ENCODE measurements around the gene ADD3. TPM values are rescaled to one million over a fixed set of nuclear protein-coding genes. Genes with fewer than 3 reads are reported as not detected.

Gene ADD3
- total and polyA plus RNA-seq, 2 experiments from 2014 or later: 96.9 to 114 TPM

DNA sequence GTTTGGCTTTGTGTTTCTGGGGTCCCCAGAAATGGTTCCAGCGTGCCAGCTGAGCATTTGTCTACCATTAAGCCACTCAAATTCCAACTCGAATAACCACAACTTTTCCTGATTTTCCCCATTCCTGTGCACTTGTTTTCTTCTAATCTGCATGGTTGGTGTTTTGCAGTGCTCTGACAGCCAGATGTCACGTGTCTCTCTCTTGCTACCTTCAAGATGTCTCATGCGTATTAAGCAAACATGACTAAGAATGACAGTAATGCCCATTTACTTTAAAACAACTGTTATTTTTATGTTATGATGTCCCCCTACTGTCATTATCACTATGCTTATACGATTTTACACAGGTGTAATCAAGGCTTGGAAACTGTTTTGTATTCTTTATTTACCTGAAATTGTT lies 164.4 kb downstream of the ADD3 start:
- peaks cover 32% of the 10 kb centered on the region for H3K4me1 ChIP-seq (ENCODE audit: low read depth)
- H3K27ac ChIP-seq: no peak overlapping the region
- no peaks in the 10 kb centered on the region for H3K36me3 ChIP-seq
- TF ChIP-seq, protein P1, sequence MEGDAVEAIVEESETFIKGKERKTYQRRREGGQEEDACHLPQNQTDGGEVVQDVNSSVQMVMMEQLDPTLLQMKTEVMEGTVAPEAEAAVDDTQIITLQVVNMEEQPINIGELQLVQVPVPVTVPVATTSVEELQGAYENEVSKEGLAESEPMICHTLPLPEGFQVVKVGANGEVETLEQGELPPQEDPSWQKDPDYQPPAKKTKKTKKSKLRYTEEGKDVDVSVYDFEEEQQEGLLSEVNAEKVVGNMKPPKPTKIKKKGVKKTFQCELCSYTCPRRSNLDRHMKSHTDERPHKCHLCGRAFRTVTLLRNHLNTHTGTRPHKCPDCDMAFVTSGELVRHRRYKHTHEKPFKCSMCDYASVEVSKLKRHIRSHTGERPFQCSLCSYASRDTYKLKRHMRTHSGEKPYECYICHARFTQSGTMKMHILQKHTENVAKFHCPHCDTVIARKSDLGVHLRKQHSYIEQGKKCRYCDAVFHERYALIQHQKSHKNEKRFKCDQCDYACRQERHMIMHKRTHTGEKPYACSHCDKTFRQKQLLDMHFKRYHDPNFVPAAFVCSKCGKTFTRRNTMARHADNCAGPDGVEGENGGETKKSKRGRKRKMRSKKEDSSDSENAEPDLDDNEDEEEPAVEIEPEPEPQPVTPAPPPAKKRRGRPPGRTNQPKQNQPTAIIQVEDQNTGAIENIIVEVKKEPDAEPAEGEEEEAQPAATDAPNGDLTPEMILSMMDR (IDR thresholded peaks at IDR 0.05; ENCODE audit: low read depth, low read length): no peak
- no peaks in the 10 kb centered on the region for H3K27me3 ChIP-seq
- H3K9me3 ChIP-seq (ENCODE audit: low read depth): no peaks in the 10 kb centered on the region
- DNase-seq (ENCODE audit: low read depth in 1 of 2, low spot score in 1 of 2): no peak
- H3K4me3 ChIP-seq: no peak overlapping the region

DNA sequence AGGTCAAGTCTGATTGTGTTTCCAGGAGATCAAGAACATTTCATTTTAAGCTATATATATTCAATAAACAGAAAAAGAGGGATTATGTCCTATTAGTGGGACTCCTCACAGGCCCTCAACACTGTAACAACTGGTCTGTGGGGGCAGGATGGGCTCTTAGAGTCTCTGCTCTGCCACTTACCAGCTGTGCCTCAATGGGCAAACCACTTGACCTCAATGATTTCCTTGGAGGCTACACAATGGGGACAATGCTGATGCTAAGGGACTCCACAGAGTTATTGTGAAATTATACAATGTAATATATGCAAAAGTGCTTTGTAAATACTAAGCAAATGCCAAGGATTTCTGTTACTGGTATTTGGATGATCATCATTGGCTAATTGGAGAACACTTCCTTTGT lies 166.4 kb downstream of the ADD3 start:
- Histone ChIP-seq H3K27ac (no peak overlapping the region), H3K36me3 (no peaks in the 10 kb centered on the region), H3K4me1 (ENCODE audit: low read depth) (peaks cover 21% of the 10 kb centered on the region), H3K27me3 (no peaks in the 10 kb centered on the region), H3K4me3 (no peak overlapping the region), H3K9me3 (ENCODE audit: low read depth) (no peaks in the 10 kb centered on the region)
- no peak for DNase-seq (ENCODE audit: low read depth in 1 of 2, low spot score in 1 of 2)
- TF ChIP-seq, protein P1 (IDR thresholded peaks at IDR 0.05; ENCODE audit: low read depth, low read length): no peak

GRCh38 chr10:110174816-110175215 lies 167.0 kb downstream of the ADD3 start:
- Histone ChIP-seq H3K27me3 (no peaks in the 10 kb centered on the region), H3K4me1 (ENCODE audit: low read depth) (peaks cover 15% of the 10 kb centered on the region), H3K9me3 (ENCODE audit: low read depth) (no peaks in the 10 kb centered on the region), H3K36me3 (no peaks in the 10 kb centered on the region), H3K4me3 (no peak overlapping the region), H3K27ac (no peak overlapping the region)
- TF ChIP-seq, protein P1 (IDR thresholded peaks at IDR 0.05; ENCODE audit: low read depth, low read length): no peak
- DNase-seq (ENCODE audit: low read depth in 1 of 2, low spot score in 1 of 2): no peak

DNA sequence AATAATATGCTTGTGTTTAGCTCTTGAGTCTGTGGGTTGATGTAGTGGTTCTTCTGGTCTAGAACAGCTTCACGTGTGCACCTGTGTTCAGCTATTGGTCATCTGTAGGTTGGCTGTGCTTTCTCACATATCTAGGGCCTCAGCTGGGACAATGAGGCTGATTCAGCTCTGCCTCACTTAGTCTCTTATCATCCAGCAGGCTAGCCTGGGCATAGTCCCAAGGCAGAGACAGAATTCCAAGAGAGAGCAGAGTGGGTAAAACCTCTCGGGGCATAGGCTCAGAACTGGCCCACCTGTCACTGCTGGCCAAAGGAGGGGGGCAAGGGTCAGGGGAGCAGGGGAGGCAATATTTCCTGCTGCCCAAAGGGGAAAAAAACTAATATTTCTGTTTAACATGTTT lies 167.6 kb downstream of the ADD3 start:
- Histone ChIP-seq H3K27me3 (no peaks in the 10 kb centered on the region), H3K27ac (no peak overlapping the region), H3K9me3 (ENCODE audit: low read depth) (no peaks in the 10 kb centered on the region), H3K36me3 (no peaks in the 10 kb centered on the region), H3K4me3 (no peak overlapping the region), H3K4me1 (ENCODE audit: low read depth) (peaks cover 9% of the 10 kb centered on the region)
- DNase-seq (ENCODE audit: low read depth in 1 of 2, low spot score in 1 of 2): peak in 1 of 2 donors; percentile 35
- TF ChIP-seq, protein P1 (IDR thresholded peaks at IDR 0.05; ENCODE audit: low read depth, low read length): no peak

GRCh38 chr10:110176141-110177030 lies 168.6 kb downstream of the ADD3 start:
- H3K4me3 ChIP-seq: no peak overlapping the region
- H3K4me1 ChIP-seq (ENCODE audit: low read depth): peaks cover 17% of the 10 kb centered on the region
- H3K27me3 ChIP-seq: no peaks in the 10 kb centered on the region
- no peak for DNase-seq (ENCODE audit: low read depth in 1 of 2, low spot score in 1 of 2)
- H3K36me3 ChIP-seq: no peaks in the 10 kb centered on the region
- peak overlapping the region; percentile 44 for H3K27ac ChIP-seq
- TF ChIP-seq, protein P1 (IDR thresholded peaks at IDR 0.05; ENCODE audit: low read depth, low read length): no peak
- no peaks in the 10 kb centered on the region for H3K9me3 ChIP-seq (ENCODE audit: low read depth)

Data from cardiac muscle cell (in vitro differentiated cells and primary cell).